ENCODE data around the gene MAPKAP1.

DNA sequence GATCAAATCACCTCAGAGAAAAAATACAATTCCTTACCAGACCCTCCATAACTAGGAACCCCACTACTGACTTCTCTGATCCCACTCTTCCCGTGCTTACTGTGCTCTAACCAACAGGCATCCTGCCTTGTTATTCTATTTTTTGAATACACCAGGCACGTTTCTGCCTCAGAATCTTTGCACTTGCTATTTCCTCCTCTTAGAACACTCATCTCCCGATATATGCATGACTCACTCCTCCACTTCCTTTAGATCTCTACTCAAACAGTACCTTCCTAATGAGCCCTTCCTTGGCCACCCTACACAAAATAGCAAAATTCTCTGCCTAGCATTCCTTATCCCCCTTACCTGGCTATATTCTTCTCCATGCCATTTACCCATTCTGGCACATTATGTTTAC is 43.9 kb downstream of the MAPKAP1 start:
- TF ChIP-seq, protein P1, sequence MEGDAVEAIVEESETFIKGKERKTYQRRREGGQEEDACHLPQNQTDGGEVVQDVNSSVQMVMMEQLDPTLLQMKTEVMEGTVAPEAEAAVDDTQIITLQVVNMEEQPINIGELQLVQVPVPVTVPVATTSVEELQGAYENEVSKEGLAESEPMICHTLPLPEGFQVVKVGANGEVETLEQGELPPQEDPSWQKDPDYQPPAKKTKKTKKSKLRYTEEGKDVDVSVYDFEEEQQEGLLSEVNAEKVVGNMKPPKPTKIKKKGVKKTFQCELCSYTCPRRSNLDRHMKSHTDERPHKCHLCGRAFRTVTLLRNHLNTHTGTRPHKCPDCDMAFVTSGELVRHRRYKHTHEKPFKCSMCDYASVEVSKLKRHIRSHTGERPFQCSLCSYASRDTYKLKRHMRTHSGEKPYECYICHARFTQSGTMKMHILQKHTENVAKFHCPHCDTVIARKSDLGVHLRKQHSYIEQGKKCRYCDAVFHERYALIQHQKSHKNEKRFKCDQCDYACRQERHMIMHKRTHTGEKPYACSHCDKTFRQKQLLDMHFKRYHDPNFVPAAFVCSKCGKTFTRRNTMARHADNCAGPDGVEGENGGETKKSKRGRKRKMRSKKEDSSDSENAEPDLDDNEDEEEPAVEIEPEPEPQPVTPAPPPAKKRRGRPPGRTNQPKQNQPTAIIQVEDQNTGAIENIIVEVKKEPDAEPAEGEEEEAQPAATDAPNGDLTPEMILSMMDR (IDR thresholded peaks at IDR 0.05) = no peak
- TF ChIP-seq POLR2A (IDR thresholded peaks at IDR 0.05) = no peak
